Panc1 (cell line): Measurements from ENCODE around the gene HABP2. TPM values are rescaled to one million over a fixed set of nuclear protein-coding genes. Genes with fewer than 3 reads are reported as not detected.

Experiments used
- ATAC-seq: fragments of 200-7000 bp; cut with Tn5 transposase; 2 replicates; pipeline ENCODE4 v1.9.1; 2020; ENCODE audit warnings: mild to moderate bottlenecking, moderate library complexity
- BruUV-seq: library from RNA; stranded (reverse); fragments of 400-500 nt; replicated peaks from 2 replicates; lab custom pipeline; 2021; lab: Mats Ljungman, UMichigan
- CTCF ChIA-PET: fragments of 300-600 bp; sonication (Branson Sonifier 250); formaldehyde crosslinking; loops from one replicate; lab custom pipeline; 2022; ENCODE audit warnings: antibody characterized with exemption; lab: Charles Lee
- POLR2A ChIA-PET: fragments of 300-600 bp; sonication (Branson Sonifier 250); formaldehyde crosslinking; loops from one replicate; lab custom pipeline; 2022; ENCODE audit warnings: antibody characterized with exemption; lab: Charles Lee
- DNase-seq: peaks from one replicate; pipeline ENCODE4 v3.0.0-alpha.2; 2010; ENCODE audit warnings: low read depth, low spot score
- H3K27ac ChIP-seq: 2 replicates; pipeline ENCODE4 v1.5.1; 2011; ENCODE audit warnings: mild to moderate bottlenecking, low read length, inconsistent platforms
- H3K27me3 ChIP-seq: fragments of 200-500 bp; sonication (Bioruptor generic); 2 replicates; pipeline ENCODE4 v1.6.0; 2014; ENCODE audit warnings: low read length, inconsistent platforms; ENCODE audit not compliant: control insufficient read depth, insufficient read depth
- H3K36me3 ChIP-seq: fragments of 200-500 bp; sonication (Bioruptor generic); 2 replicates; pipeline ENCODE4 v1.5.1; 2014; ENCODE audit warnings: inconsistent platforms, mild to moderate bottlenecking, low read length, moderate library complexity; ENCODE audit not compliant: control insufficient read depth, insufficient read depth
- H3K4me1 ChIP-seq: 2 replicates; pipeline ENCODE4 v1.5.1; 2011; ENCODE audit warnings: inconsistent platforms, mild to moderate bottlenecking, low read length, moderate library complexity; ENCODE audit not compliant: control insufficient read depth, insufficient read depth
- H3K4me3 ChIP-seq, 2 experiments: 2 replicates each; pipeline ENCODE4 v1.5.1; 2011 to 2012; ENCODE audit warnings: low read depth in 2 of 2, low read length in 2 of 2, mild to moderate bottlenecking in 2 of 2, inconsistent platforms in 1 of 2, moderate library complexity in 1 of 2
- H3K9me3 ChIP-seq: fragments of 200-500 bp; sonication (Bioruptor generic); 2 replicates; pipeline ENCODE4 v1.5.1; 2014; ENCODE audit warnings: low read depth, mild to moderate bottlenecking, inconsistent platforms, low read length, moderate library complexity; ENCODE audit not compliant: control insufficient read depth, insufficient read depth
- CTCF ChIP-seq: fragments of 450-650 bp; IDR thresholded peaks from 2 replicates; pipeline ENCODE4 v1.5.1; 2017; ENCODE audit warnings: mild to moderate bottlenecking
- POLR2AphosphoS5 ChIP-seq: IDR thresholded peaks from 2 replicates; pipeline ENCODE4 v1.6.1; 2012; ENCODE audit warnings: mild to moderate bottlenecking, low read depth, low read length, moderate library complexity
- REST ChIP-seq, 2 experiments: IDR thresholded peaks; 2 replicates each; pipeline ENCODE4 v1.6.1; 2011 to 2012; ENCODE audit warnings: low read depth in 2 of 2, control low read depth in 1 of 2, low read length in 1 of 2, mild to moderate bottlenecking in 1 of 2, moderate library complexity in 1 of 2; ENCODE audit not compliant: insufficient read depth in 1 of 2
- SIN3A ChIP-seq: IDR thresholded peaks from 2 replicates; pipeline ENCODE4 v1.6.1; 2012; ENCODE audit warnings: low read depth, mild to moderate bottlenecking, low read length, moderate library complexity, borderline replicate concordance; ENCODE audit not compliant: insufficient read depth
- TCF7L2 ChIP-seq: IDR thresholded peaks from 2 replicates; pipeline ENCODE4 v1.6.1; 2011; ENCODE audit warnings: mild to moderate bottlenecking, low read depth, low read length, inconsistent platforms
- in situ Hi-C: cut with HindIII; loops from 2 replicates; pipeline ENCODE4 v1.10.0; 2016; ENCODE audit warnings: low sequenced_read_pairs, low pct_unique_long_range_greater_than_20kb
- intact Hi-C: fragments of 100-400 bp; cut with micrococcal nuclease; formaldehyde crosslinking; loops from one replicate; pipeline ENCODE4 v1.10.0; 2022; ENCODE audit not compliant: unreplicated experiment
- total RNA-seq: library from RNA; stranded (reverse); gene quantifications from one replicate; pipeline ENCODE4 v1.2.1, GENCODE V29; 2021; ENCODE audit not compliant: unreplicated experiment

The HABP2 gene
- total RNA-seq, 1 experiment from 2014 or later, result 0.13 TPM

- TF ChIP-seq REST (IDR thresholded peaks at IDR 0.05; ENCODE audit: insufficient read depth in 1 of 2, low read depth in 2 of 2, low read length in 1 of 2) (no peak), TCF7L2 (no peak), CTCF (no peak), SIN3A (no peak), POLR2AphosphoS5 (no peak)
- Histone ChIP-seq H3K36me3 (no peaks in the 10 kb centered on the region), H3K4me3 (no peak overlapping the region), H3K4me1 (no peaks in the 10 kb centered on the region), H3K27ac (no peak overlapping the region), H3K9me3 (no peaks in the 10 kb centered on the region), H3K27me3 (peaks cover 5% of the 10 kb centered on the region; the same call in 1 of the 2 replicates)
- BruUV-seq, result no TSS peak
- intact Hi-C loops, result no loop called here
- in situ Hi-C loops, result no loop called here
- no peak for ATAC-seq
- ChIA-PET POLR2A (no interaction called here), CTCF (no interaction called here)
- no peak for DNase-seq
Measured at GRCh38 chr10:113553149-113553548, 296 bp downstream of the HABP2 start.

- ATAC-seq, result no peak
- Histone ChIP-seq H3K4me3 (no peak overlapping the region), H3K27ac (no peak overlapping the region), H3K36me3 (no peaks in the 10 kb centered on the region), H3K4me1 (no peaks in the 10 kb centered on the region), H3K9me3 (no peaks in the 10 kb centered on the region), H3K27me3 (peaks cover 7% of the 10 kb centered on the region; the same call in 1 of the 2 replicates)
- in situ Hi-C loops, result no loop called here
- ChIA-PET CTCF (no interaction called here), POLR2A (no interaction called here)
- DNase-seq, result no peak
- no TSS peak for BruUV-seq
- intact Hi-C loops, result no loop called here
- TF ChIP-seq REST (IDR thresholded peaks at IDR 0.05; ENCODE audit: insufficient read depth in 1 of 2, low read depth in 2 of 2, low read length in 1 of 2) (no peak), TCF7L2 (no peak), CTCF (no peak), POLR2AphosphoS5 (no peak), SIN3A (no peak)
Measured at GRCh38 chr10:113554214-113554613, 1.4 kb downstream of the HABP2 start.
